Cardiac fibroblast (primary cell): ENCODE measurements around the gene RAB5IF.
"Not testable (repeated sequence)": the region's sequence is repeated elsewhere in the genome, so short reads cannot be mapped to it uniquely, and the experiment has no call there.

Experiments used
- DNase-seq, 2 donors: peaks; one replicate each; pipeline versions ENCODE4 v3.0.0 to v3.0.0-alpha.2; 2010; ENCODE audit warnings: low read depth in 2 of 2
- H3K4me3 ChIP-seq, 2 donors: replicated peaks in 1 of 2; 1 replicate in 1 of 2; 2 replicates in 1 of 2; pipeline ENCODE4 v1.5.1; 2011; ENCODE audit warnings: low read depth in 2 of 2, low read length in 2 of 2, mild to moderate bottlenecking in 2 of 2, moderate library complexity in 1 of 2
- TF ChIP-seq, protein P1 (sequence below): IDR thresholded peaks from one replicate; pipeline ENCODE4 v1.5.1; 2011; ENCODE audit warnings: low read depth, mild to moderate bottlenecking, low read length, inconsistent platforms

Gene RAB5IF, protein sequence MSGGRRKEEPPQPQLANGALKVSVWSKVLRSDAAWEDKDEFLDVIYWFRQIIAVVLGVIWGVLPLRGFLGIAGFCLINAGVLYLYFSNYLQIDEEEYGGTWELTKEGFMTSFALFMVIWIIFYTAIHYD

GRCh38 chr20:36605399-36606157, at the start of gene RAB5IF:
Gene RAB5IF (plus strand): TSS chr20:36605779. CDS start chr20:36605952, 173 bp downstream.
- peak; percentile 99 for DNase-seq
- peak within 1 kb of the TSS; percentile 77 for H3K4me3 ChIP-seq
- TF ChIP-seq, protein P1, sequence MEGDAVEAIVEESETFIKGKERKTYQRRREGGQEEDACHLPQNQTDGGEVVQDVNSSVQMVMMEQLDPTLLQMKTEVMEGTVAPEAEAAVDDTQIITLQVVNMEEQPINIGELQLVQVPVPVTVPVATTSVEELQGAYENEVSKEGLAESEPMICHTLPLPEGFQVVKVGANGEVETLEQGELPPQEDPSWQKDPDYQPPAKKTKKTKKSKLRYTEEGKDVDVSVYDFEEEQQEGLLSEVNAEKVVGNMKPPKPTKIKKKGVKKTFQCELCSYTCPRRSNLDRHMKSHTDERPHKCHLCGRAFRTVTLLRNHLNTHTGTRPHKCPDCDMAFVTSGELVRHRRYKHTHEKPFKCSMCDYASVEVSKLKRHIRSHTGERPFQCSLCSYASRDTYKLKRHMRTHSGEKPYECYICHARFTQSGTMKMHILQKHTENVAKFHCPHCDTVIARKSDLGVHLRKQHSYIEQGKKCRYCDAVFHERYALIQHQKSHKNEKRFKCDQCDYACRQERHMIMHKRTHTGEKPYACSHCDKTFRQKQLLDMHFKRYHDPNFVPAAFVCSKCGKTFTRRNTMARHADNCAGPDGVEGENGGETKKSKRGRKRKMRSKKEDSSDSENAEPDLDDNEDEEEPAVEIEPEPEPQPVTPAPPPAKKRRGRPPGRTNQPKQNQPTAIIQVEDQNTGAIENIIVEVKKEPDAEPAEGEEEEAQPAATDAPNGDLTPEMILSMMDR, result peak; percentile 85

DNA sequence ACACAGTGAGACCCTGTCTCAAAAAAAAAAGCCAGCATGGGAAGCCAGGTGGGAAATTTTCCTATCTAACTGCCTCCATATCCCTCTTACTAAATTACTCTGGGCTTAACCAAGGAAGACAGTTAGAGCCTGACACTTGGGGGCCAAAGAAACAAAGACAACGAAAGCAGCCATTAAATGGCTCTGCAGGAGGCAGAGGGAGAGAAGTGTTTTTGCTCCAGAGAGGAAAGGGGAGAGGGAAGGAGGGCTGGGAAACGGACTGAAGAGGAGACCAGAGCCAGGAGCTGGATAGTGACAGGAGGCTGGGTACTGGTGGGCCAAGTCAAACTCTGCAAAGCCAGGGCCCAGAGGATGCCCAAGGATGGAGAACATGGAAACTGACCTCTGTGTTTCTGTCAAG, 42.9 kb upstream of the RAB5IF start:
- TF ChIP-seq, protein P1, result no peak
- H3K4me3 ChIP-seq, result no peak overlapping the region
- no peak for DNase-seq

DNA sequence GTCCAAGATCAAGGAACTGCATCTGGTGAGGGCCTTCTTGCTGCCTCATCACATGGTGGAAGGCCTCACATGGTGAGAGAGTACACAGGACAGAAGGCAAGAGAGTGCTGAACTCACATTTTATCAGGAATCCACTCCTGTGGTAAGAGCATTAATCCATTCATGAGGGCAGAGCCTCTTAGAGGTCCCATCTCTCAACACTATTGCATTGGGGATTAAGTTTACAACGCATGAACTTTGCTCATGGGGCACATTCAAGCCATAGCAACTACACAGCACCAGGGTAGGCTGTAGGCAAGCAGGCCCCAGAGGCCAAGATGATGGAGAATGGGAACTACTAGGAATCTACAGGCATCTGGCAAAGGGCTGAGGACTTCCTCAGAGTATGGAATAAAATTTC, 42.2 kb upstream of the RAB5IF start:
- no peak for DNase-seq
- H3K4me3 ChIP-seq, result no peak overlapping the region
- TF ChIP-seq, protein P1, result no peak

- not testable (repeated sequence) for H3K4me3 ChIP-seq, DNase-seq
These were observed 41.4 kb upstream of the RAB5IF start for GRCh38 chr20:36564078-36564725.

GRCh38 chr20:36564726-36565121, 40.9 kb upstream of the RAB5IF start:
- DNase-seq, result not testable (repeated sequence)

DNA sequence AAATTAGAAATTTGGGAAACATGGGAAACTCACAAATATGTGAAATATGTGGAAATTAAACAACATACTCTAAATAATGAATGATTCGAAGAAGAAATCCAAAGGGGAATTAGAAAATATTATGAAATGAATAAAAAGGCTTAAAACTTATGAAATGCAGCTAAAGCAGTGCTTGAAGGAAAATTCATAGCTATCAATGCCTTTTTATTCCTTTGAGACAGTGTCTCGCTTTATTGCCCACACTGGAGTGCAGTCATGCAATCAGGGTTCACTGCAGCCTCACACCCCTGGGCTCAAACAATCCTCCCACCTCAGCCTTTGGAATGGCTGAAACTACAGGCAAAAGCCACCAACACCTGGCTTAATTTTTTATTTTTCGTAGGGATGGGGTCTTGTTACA, 40.1 kb upstream of the RAB5IF start:
- DNase-seq, result no peak
- TF ChIP-seq, protein P1, result no peak
- H3K4me3 ChIP-seq, result no peak overlapping the region

More at GRCh38 chr20:36564726-36565121, 40.9 kb upstream of the RAB5IF start:
- not testable (repeated sequence) for H3K4me3 ChIP-seq

- H3K4me3 ChIP-seq, result no peak overlapping the region
These were observed 35.6 kb upstream of the RAB5IF start for GRCh38 chr20:36569847-36570429.

More at GRCh38 chr20:36569847-36570429, 35.6 kb upstream of the RAB5IF start:
- TF ChIP-seq, protein P1, result no peak
- peak; percentile 50 to 68 for DNase-seq
